ENCODE measurements around the gene LGI4. TPM values are rescaled to one million over a fixed set of nuclear protein-coding genes. Genes with fewer than 3 reads are reported as not detected.

Gene LGI4
- total RNA-seq, 1 donor from 2014 or later = 32.9 TPM

GRCh38 chr19:35090506-35091214 lies 44.2 kb downstream of the LGI4 start:
- TF ChIP-seq POLR2A (IDR thresholded peaks at IDR 0.05) (no peak), CTCF (IDR thresholded peaks at IDR 0.05) (peak; percentile 34 to 61 (median 46))
- Histone ChIP-seq H3K27ac (peak overlapping the region; percentile 2), H3K9me3 (no peaks in the 10 kb centered on the region), H3K4me1 (peaks cover 13% of the 10 kb centered on the region), H3K36me3 (no peaks in the 10 kb centered on the region), H3K4me3 (peak overlapping the region in 1 of 2 donors; percentile 7), H3K27me3 (no peaks in the 10 kb centered on the region)
- no peak for DNase-seq (ENCODE audit: extremely low spot score in 2 of 2)
- intact Hi-C loops (cut with DNase I) = loop anchor here (2.0 kb wide), 1 partner anchor 78 kb away; no protein-coding TSS in a partner anchor

DNA sequence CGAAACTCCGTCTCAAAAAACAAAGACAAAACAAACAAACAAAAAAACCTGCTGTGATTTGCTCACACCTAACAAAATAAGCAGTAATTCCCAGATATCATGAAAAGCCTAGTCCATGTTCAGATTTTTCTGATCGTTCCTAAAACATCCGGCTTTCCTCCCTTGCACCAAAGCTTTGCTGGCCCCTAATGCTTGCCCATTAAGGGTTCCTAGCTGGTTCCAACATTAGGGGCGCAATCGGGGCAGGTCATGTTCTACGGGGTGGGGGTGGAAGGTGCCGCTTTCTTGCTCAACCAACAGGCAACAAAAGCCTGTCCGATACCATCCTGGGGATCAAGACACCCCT lies 44.7 kb downstream of the LGI4 start:
- TF ChIP-seq CTCF (IDR thresholded peaks at IDR 0.05) (no peak), POLR2A (IDR thresholded peaks at IDR 0.05) (no peak), POLR2AphosphoS5 (IDR thresholded peaks at IDR 0.05; ENCODE audit: insufficient read depth in 1 of 2, low read depth in 1 of 2) (no peak)
- no peak for DNase-seq (ENCODE audit: extremely low spot score in 2 of 2)

DNA sequence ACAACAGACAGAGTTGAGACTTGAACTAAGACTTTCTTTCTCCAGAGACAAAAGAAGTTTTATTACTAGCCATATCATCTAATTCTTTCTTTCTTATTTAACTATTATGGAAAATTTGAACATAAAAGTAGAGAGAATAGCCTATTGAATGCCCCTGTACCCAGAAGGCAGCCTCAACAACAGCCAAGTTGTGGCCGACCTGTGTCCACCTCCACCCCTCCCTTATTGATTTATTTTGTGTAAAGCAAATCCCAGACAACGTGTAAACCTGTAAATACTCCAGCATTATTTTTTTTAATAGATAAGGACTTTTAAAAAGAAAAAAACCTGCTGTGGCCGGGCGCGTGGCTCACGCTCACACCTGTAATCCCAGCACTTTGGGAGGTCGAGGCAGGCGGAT lies 45.3 kb downstream of the LGI4 start:
- H3K4me3 ChIP-seq = no peak overlapping the region
- H3K9me3 ChIP-seq = no peaks in the 10 kb centered on the region
- H3K27me3 ChIP-seq = no peaks in the 10 kb centered on the region
- H3K27ac ChIP-seq = no peak overlapping the region
- intact Hi-C loops (cut with DNase I) = no loop called here
- peaks cover 13% of the 10 kb centered on the region for H3K4me1 ChIP-seq
- TF ChIP-seq POLR2A (IDR thresholded peaks at IDR 0.05) (no peak), CTCF (IDR thresholded peaks at IDR 0.05) (no peak), POLR2AphosphoS5 (IDR thresholded peaks at IDR 0.05; ENCODE audit: insufficient read depth in 1 of 2, low read depth in 1 of 2) (no peak)
- DNase-seq (ENCODE audit: extremely low spot score in 2 of 2) = no peak
- H3K36me3 ChIP-seq = no peaks in the 10 kb centered on the region

More for the DNA sequence above, 44.7 kb downstream of the LGI4 start:
- intact Hi-C loops (cut with DNase I) = loop anchor here (2.0 kb wide), 1 partner anchor 77 kb away; no protein-coding TSS in a partner anchor
- Histone ChIP-seq H3K9me3 (no peaks in the 10 kb centered on the region), H3K27ac (no peak overlapping the region), H3K4me3 (no peak overlapping the region), H3K27me3 (no peaks in the 10 kb centered on the region), H3K4me1 (peaks cover 13% of the 10 kb centered on the region), H3K36me3 (no peaks in the 10 kb centered on the region)

DNA sequence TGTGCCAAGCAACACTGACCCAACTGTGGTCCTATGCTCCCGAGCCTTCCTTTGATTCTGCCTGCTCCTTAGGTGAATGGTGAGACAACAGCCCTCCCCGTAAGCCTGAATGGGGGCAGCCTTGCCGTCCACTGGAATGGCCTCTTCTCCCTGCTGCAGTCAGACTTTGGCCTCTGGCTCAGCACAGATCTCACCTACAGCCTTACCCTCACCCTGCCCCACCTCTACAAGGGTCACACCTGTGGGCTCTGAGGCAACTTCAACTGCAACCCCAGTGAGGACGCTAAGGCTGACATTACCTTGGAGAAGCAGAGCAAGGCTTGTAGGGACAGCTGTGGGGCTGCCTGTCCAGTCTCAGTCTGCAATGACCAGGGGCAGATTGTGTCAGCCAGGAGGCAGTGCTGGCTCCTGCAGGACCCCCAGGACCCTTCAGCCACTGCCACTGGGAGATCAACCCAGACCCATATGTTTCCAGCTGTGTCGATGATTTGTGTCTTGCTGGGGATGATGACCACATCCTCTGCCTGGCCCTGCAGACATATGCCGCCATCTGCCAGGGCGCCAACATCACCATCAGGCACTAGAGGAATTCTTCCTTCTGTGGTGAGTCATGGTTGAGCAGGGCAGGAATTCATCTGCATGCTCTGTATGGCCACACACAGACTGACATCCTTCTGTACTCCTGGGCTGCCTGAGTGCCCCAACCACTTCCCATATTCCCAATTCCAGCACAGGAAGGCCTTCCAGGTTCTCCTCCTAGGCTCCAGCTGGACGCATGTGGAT lies 46.5 kb downstream of the LGI4 start:
- H3K9me3 ChIP-seq = no peaks in the 10 kb centered on the region
- no peak overlapping the region for H3K4me3 ChIP-seq
- H3K4me1 ChIP-seq = peaks cover 13% of the 10 kb centered on the region
- TF ChIP-seq POLR2AphosphoS5 (IDR thresholded peaks at IDR 0.05; ENCODE audit: insufficient read depth in 1 of 2, low read depth in 1 of 2) (no peak), CTCF (IDR thresholded peaks at IDR 0.05) (no peak), POLR2A (IDR thresholded peaks at IDR 0.05) (no peak)
- H3K27me3 ChIP-seq = no peaks in the 10 kb centered on the region
- intact Hi-C loops (cut with DNase I) = no loop called here
- no peak overlapping the region for H3K27ac ChIP-seq
- DNase-seq (ENCODE audit: extremely low spot score in 2 of 2) = no peak
- no peaks in the 10 kb centered on the region for H3K36me3 ChIP-seq

GRCh38 chr19:35087393-35087792 lies 47.5 kb downstream of the LGI4 start:
- H3K4me3 ChIP-seq = no peak overlapping the region
- intact Hi-C loops (cut with DNase I) = no loop called here
- no peaks in the 10 kb centered on the region for H3K9me3 ChIP-seq
- no peaks in the 10 kb centered on the region for H3K27me3 ChIP-seq
- H3K36me3 ChIP-seq = no peaks in the 10 kb centered on the region
- H3K27ac ChIP-seq = no peak overlapping the region
- H3K4me1 ChIP-seq = peaks cover 13% of the 10 kb centered on the region
- no peak for DNase-seq (ENCODE audit: extremely low spot score in 2 of 2)
- TF ChIP-seq CTCF (IDR thresholded peaks at IDR 0.05) (no peak), POLR2AphosphoS5 (IDR thresholded peaks at IDR 0.05; ENCODE audit: insufficient read depth in 1 of 2, low read depth in 1 of 2) (no peak), POLR2A (IDR thresholded peaks at IDR 0.05) (no peak)

Data from vagina (tissue), 2 donors.